COLO829 (cell line): ENCODE data around the gene TCF25.
A peak's percentile ranks its signal among the peaks of the same experiment; 100 is the strongest.
"Not testable (repeated sequence)": the region's sequence is repeated elsewhere in the genome, so short reads cannot be mapped to it uniquely, and the experiment has no call there.

ENCODE experiments used
- DNase-seq: peaks from one replicate; pipeline ENCODE4 v3.0.0; 2012; ENCODE audit warnings: low spot score

TCF25 gene

GRCh38 chr16:89904606-89905510, 31.5 kb downstream of the TCF25 start:
- DNase-seq = no peak

GRCh38 chr16:89905511-89906139, 32.2 kb downstream of the TCF25 start:
- peak; percentile 60 for DNase-seq

DNA sequence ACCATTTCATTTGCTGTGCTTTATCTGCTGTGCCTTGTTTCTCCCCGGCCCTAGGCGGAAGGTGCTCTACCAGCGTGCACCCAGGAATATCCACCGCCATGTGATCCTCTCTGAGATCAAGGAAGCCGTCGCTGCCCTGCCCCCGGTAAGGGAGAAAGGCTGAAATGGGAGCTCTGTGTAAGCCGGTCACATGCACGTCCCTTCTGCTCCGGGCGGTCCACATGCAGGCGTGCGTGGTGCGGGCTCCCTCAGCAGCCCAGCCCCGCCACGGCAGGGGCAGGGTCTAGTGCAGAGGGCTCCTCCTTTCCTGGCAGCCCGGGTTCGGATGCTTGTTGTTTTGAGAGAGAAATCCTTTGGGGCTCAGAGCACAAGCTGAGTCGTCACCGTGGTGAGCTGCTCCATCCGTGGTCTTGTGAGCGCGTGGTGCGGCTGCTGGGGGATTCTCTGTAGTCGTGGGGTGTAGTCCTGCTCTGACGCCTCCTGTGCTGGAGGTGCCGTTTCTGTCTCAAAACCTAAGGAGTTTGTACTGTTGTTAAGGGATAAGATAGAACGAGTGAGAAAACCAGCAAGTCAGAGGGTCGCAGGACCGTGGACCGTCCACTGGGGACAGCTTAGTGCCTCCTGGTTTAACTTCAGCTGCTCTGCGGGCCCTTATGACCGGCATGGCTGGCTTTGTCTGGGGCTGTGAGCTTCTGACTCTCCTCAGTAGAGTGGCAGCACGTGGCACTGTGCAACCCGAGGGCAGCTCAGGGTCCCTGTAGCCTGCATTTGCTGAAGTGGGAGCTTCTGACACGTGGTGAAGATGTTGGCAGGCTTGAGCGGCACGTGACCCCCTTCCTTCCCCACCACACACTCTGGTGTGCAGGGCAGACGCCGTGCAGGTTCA, 33.0 kb downstream of the TCF25 start:
- peak; percentile 84 for DNase-seq

DNA sequence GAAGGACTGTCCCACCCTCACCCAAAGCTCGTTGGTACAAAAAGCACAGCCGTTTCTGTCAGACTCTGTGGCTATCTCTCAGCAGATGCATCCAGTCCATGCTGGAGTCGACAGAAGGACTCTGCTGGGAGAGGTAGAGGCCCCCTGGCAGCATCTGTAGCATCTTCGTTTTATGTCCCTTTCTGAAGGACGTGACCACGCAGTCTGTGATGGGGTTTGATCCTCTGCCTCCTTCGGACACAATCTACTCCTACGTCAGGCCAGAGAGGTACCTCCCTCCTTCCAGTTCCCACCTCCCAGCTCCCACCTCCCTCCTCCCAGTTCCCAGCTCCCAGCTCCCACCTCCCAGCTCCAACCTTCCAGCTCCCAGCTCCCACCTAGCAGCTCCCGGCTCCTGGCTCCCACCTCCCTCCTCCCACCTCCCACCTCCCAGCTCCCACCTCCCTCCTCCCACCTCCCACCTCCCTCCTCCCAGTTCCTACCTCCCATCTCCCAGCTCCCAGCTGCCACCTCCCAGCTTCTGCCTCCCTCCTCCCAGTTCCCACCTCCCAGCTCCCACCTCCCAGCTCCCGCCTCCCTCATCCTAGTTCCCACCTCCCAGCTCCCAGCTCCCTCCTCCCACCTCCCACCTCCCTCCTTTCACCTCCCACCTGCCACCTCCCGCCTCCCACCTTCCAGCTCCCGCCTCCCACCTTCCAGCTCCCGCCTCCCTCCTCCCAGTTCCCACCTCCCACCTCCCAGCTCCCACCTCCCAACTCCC, 33.8 kb downstream of the TCF25 start:
- DNase-seq = no peak

DNA sequence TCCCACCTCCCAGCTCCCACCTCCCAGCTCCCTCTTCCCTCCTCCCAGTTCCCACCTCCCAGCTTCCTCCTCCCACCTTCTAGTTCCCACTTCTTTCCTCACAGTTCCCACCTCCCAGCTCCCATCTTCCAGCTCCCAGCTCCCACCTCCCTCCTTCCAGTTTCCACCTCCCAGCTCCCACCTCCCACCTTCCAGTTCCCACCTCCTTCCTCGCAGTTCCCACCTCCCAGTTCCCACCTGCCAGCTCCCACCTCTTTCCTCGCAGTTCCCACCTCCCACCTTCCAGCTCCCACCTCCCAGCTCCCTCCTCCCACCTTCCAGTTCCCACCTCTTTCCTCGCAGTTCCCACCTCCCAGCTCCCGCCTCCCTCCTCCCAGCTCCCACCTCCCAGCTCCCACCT, 34.8 kb downstream of the TCF25 start:
- no peak for DNase-seq

GRCh38 chr16:89909777-89910716, 36.7 kb downstream of the TCF25 start:
- no peak for DNase-seq

- DNase-seq = no peak
These were observed 37.4 kb downstream of the TCF25 start for GRCh38 chr16:89910717-89911354.

GRCh38 chr16:89911375-89911774, 38.0 kb downstream of the TCF25 start:
- DNase-seq = no peak

- DNase-seq = no peak
These were observed 38.8 kb downstream of the TCF25 start for GRCh38 chr16:89912143-89912542.

- DNase-seq = no peak
These were observed 39.2 kb downstream of the TCF25 start for GRCh38 chr16:89912627-89913026.

DNA sequence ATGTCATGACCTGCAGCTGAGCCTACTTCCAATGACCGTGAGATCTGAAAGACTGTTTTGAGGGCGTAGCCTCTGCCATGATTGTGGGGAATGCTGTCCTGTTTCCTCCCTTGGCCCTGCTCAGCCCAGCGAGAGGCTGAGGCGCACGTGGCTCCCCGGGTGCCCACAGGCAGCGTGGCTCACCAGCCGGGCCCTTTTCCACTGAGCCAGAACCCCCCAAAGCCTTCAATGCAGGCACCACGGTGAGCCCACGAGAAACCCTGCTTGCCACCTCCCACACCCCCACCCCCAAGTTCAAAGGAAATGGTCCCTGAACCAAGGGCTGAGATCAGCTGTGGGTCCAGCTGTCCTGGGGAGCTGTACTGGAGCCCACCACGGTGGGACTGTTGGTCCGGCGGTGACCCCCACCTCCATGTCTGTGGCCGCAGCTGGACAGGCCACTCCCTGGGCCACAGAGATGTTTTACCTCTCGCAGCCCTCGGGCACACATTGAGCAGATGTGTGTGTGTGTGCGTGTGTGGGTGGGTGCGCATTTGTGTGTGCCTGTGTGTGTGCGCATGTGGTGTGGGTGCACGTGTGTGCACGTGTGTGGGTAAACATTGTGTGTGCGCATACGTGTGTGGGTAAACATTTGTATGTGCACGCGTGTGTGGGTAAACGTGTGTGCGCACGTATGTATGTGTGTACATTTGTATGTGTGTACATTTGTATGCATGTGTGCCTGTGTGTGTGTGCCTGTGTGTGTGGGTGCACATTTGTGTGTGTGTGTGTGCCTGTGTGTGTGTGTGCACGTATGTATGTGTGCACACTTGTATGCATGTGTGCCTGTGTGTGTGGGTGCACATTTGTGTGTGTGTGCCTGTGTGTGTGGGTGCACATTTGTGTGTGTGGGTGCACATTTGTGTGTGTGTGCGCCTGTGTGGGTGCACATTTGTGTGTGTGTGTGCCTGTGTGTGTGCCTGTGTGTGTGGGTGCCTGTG, 40.3 kb downstream of the TCF25 start:
- no peak for DNase-seq

DNA sequence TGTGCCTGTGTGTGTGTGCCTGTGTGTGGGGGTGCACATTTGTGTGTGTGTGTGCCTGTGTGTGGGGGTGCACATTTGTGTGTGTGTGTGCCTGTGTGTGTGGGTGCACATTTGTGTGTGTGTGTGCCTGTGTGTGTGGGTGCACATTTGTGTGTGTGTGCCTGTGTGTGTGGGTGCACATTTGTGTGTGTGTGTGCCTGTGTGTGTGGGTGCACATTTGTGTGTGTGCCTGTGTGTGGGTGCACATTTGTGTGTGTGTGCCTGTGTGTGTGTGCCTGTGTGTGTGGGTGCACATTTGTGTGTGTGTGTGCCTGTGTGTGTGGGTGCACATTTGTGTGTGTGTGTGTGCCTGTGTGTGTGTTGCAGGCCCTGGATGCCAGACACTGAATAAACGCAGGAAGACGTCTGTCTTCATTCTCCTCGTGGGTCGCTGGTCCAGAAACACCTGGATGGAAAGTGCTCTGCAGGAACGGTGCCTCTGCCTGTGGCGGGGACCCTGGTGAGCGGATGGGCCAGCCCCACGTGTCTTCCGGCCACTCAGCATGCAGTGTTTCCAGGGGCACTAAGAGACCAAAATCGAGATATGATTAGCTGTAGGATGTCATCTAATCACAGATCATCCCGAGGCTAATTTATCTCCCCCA, 41.4 kb downstream of the TCF25 start:
- not testable (repeated sequence) for DNase-seq

DNA sequence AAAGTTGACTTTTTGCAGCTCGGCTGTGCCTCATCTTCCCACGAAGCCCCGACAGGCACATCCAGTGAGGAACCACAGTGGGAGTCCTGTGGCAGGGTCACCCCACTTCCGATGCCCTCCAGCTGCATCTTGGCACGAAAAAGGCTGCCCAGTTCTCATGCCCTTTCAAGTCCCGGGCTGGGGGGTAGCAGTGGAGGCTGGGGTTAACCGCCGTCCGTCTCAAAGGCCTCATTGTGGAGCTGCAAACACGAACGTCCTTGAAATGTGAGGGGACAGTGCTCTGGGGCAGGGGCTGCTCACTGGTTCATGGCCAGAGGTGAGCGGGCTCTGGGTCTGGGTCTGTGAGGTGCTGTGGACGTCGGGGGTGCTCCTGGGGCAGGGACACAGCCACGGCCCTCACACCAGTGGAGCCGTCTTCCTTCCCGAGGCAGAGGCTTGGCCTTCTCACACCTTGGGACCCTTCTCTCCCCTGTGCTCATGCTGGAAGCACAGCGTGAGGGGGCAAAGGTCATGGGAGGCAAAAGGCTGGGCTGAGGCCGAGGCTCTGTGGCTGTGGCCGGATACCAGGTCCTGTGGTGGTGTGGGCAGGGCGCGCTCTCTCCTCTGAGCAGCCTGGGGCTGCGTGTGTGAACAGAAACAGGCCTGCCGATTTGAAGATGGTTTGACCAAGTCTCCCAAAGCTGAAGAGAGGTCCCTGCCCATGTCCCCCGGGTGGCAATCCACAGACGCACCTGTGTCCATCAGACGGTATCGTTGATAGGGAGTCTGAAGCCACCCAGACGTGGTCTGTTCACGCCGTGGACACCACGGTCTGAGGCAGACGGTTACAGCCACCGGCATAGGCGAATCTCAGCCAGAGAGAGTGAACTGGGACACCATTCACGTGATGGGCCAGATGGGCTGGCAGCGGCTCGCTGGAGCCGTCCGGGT, 42.2 kb downstream of the TCF25 start:
- no peak for DNase-seq

GRCh38 chr16:89917773-89918452, 44.5 kb downstream of the TCF25 start:
- peak; percentile 69 for DNase-seq

- DNase-seq = no peak
These were observed 45.3 kb downstream of the TCF25 start, which contains the start of gene MC1R for GRCh38 chr16:89918453-89919347. TSS of gene MC1R (plus strand) at chr16:89918862. CDS start at chr16:89919259, 397 bp downstream.
